CD4-positive, alpha-beta T cell (primary cell): ENCODE results near the gene XPNPEP2. TPM values are rescaled to one million over a fixed set of nuclear protein-coding genes. Genes with fewer than 3 reads are reported as not detected.

Experiments
- ATAC-seq: fragments of 200-7000 bp; cut with Tn5 transposase; one replicate; pipeline ENCODE4 v1.10.0; 2022; ENCODE audit warnings: mild to moderate bottlenecking; ENCODE audit not compliant: poor library complexity
- CTCF ChIA-PET: fragments of 350-600 bp; sonication (Branson Sonifier 250); formaldehyde crosslinking; loops from one replicate; lab custom pipeline; 2021; ENCODE audit warnings: antibody characterized with exemption, inconsistent platforms; lab: Charles Lee
- POLR2A ChIA-PET: fragments of 350-600 bp; sonication (Branson Sonifier 250); formaldehyde crosslinking; loops from one replicate; lab custom pipeline; 2021; ENCODE audit warnings: antibody characterized with exemption, inconsistent platforms; lab: Charles Lee
- DNase-seq, 14 experiments: peaks; one replicate each; pipeline ENCODE4 v3.0.0-alpha.2; 2013 to 2020; ENCODE audit warnings: mixed read lengths in 2 of 14
- H3K27ac ChIP-seq, 2 donors: one replicate each; pipeline versions ENCODE4 v1.5.1 to v1.7.0; 2013; ENCODE audit warnings: low read length in 2 of 2, low read depth in 1 of 2, mild to moderate bottlenecking in 1 of 2
- H3K27me3 ChIP-seq, 2 experiments: 1 replicate in 1 of 2; 2 replicates in 1 of 2; pipeline versions ENCODE4 v1.6.1 to v1.7.0; 2013; ENCODE audit warnings: low read length in 2 of 2, control low read depth in 1 of 2, mild to moderate bottlenecking in 1 of 2, moderate library complexity in 1 of 2; ENCODE audit not compliant: insufficient read depth in 2 of 2, control insufficient read depth in 1 of 2
- H3K36me3 ChIP-seq: one replicate; pipeline ENCODE4 v1.6.1; 2013; ENCODE audit warnings: low read length, control low read depth; ENCODE audit not compliant: insufficient read depth
- H3K4me1 ChIP-seq: one replicate; pipeline ENCODE4 v1.6.1; 2013; ENCODE audit warnings: low read length, control low read depth; ENCODE audit not compliant: insufficient read depth
- H3K4me3 ChIP-seq: one replicate; pipeline ENCODE4 v1.5.1; 2013; ENCODE audit warnings: mild to moderate bottlenecking, low read length, moderate library complexity
- H3K9me3 ChIP-seq, 2 experiments: 1 replicate in 1 of 2; 2 replicates in 1 of 2; pipeline versions ENCODE4 v1.6.1 to v1.7.0; 2013; ENCODE audit warnings: low read length in 2 of 2, mild to moderate bottlenecking in 2 of 2, control low read depth in 1 of 2, moderate library complexity in 1 of 2; ENCODE audit not compliant: control insufficient read depth in 1 of 2, insufficient read depth in 1 of 2
- H3K27ac Mint-ChIP-seq: one replicate; pipeline ENCODE4 v1.8.0; 2020; ENCODE audit warnings: mixed read lengths
- H3K27me3 Mint-ChIP-seq: one replicate; pipeline ENCODE4 v1.8.0; 2021; ENCODE audit warnings: mixed read lengths
- H3K36me3 Mint-ChIP-seq: one replicate; pipeline ENCODE4 v1.8.0; 2021; ENCODE audit warnings: low read depth, mixed read lengths
- H3K4me1 Mint-ChIP-seq: one replicate; pipeline ENCODE4 v1.8.0; 2021; ENCODE audit warnings: low read depth, mixed read lengths
- H3K4me3 Mint-ChIP-seq: one replicate; pipeline ENCODE4 v1.8.0; 2020; ENCODE audit warnings: mild to moderate bottlenecking, mixed read lengths
- H3K9me3 Mint-ChIP-seq: one replicate; pipeline ENCODE4 v1.8.0; 2020; ENCODE audit warnings: mixed read lengths
- intact Hi-C, 2 experiments: fragments of 100-400 bp; cut with DNase I in 1 of 2; cut with micrococcal nuclease in 1 of 2; formaldehyde crosslinking; loops; one replicate each; pipeline versions ENCODE4 v1.15.1 to v1.9.0; 2023 to 2025; cut with DNase I, micrococcal nuclease
- total RNA-seq, 174 experiments: library from RNA in 2 of 174; stranded (reverse) in 2 of 174; gene quantifications; one replicate each; pipeline ENCODE4 v1.2.3 and lab custom pipeline; 2021 to 2026
- TF ChIP-seq, protein P1 (sequence below): fragments of 200-600 bp; IDR thresholded peaks from one replicate; pipeline ENCODE4 v1.8.0; 2022; ENCODE audit warnings: antibody characterized with exemption, mild to moderate bottlenecking

XPNPEP2 gene
- total RNA-seq, 2 experiments from 2014 or later: 0.16 to 0.17 TPM

DNA sequence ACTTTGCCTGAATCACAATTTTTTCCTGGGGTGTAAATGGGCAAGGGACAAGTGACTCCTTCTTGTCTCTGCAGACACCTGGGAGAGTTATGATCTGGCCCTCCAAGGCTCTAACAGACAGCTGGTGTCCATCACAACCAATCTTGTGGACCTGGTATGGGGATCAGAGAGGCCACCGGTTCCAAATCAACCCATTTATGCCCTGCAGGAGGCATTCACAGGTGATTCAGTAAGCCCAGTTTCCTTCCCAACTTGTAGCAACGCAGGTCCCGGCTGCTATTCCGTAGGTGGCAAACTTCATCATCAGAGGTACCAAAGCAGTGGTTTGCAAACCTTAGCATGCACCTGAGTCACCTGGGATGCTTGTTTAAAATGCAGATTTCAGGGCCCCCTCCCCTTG, 8.8 kb downstream of the XPNPEP2 start:
- Mint-ChIP-seq H3K4me3 (no peak overlapping the region), H3K9me3 (no peaks in the 10 kb centered on the region), H3K4me1 (peaks cover 34% of the 10 kb centered on the region), H3K36me3 (no peaks in the 10 kb centered on the region), H3K27ac (no peak overlapping the region), H3K27me3 (no peaks in the 10 kb centered on the region)
- ATAC-seq (no peak), DNase-seq (no peak)
- ChIA-PET CTCF (no interaction called here), POLR2A (no interaction called here)
- TF ChIP-seq, protein P1, sequence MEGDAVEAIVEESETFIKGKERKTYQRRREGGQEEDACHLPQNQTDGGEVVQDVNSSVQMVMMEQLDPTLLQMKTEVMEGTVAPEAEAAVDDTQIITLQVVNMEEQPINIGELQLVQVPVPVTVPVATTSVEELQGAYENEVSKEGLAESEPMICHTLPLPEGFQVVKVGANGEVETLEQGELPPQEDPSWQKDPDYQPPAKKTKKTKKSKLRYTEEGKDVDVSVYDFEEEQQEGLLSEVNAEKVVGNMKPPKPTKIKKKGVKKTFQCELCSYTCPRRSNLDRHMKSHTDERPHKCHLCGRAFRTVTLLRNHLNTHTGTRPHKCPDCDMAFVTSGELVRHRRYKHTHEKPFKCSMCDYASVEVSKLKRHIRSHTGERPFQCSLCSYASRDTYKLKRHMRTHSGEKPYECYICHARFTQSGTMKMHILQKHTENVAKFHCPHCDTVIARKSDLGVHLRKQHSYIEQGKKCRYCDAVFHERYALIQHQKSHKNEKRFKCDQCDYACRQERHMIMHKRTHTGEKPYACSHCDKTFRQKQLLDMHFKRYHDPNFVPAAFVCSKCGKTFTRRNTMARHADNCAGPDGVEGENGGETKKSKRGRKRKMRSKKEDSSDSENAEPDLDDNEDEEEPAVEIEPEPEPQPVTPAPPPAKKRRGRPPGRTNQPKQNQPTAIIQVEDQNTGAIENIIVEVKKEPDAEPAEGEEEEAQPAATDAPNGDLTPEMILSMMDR: no peak
- H3K4me3 ChIP-seq: no peak overlapping the region
- no peak overlapping the region for H3K27ac ChIP-seq
- no peaks in the 10 kb centered on the region for H3K27me3 ChIP-seq
- H3K9me3 ChIP-seq: no peaks in the 10 kb centered on the region
- intact Hi-C loops: no loop called here
- H3K4me1 ChIP-seq: peaks cover 36% of the 10 kb centered on the region
- no peaks in the 10 kb centered on the region for H3K36me3 ChIP-seq

DNA sequence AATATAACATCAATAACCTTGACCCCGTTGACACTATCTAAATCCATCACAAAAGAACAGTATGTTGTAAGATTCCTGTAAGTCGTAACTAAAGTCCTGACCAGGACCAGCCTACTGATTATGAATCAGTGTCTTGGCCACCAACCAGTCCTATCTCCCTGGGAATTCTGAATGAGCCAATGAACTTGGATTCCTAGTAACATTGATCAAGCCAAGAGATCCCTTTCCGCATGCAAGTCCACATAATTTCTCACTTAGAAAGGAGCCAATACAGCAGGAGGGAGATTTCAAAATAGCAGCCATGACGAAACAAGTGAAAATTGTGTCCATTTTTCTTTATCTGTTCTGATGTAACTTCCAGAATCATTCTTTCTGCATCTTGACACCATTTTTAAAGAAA, 9.5 kb downstream of the XPNPEP2 start:
- ChIA-PET CTCF (no interaction called here), POLR2A (no interaction called here)
- H3K4me3 ChIP-seq: no peak overlapping the region
- no peaks in the 10 kb centered on the region for H3K27me3 Mint-ChIP-seq
- ATAC-seq: no peak
- no peaks in the 10 kb centered on the region for H3K9me3 Mint-ChIP-seq
- H3K36me3 ChIP-seq: no peaks in the 10 kb centered on the region
- no peaks in the 10 kb centered on the region for H3K9me3 ChIP-seq
- H3K4me1 ChIP-seq: peaks cover 29% of the 10 kb centered on the region
- no peaks in the 10 kb centered on the region for H3K27me3 ChIP-seq
- no peaks in the 10 kb centered on the region for H3K36me3 Mint-ChIP-seq
- no peak for DNase-seq
- intact Hi-C loops: no loop called here
- TF ChIP-seq, protein P1: no peak
- H3K4me3 Mint-ChIP-seq: no peak overlapping the region
- H3K27ac ChIP-seq: no peak overlapping the region
- H3K27ac Mint-ChIP-seq: no peak overlapping the region
- H3K4me1 Mint-ChIP-seq: peaks cover 26% of the 10 kb centered on the region

DNA sequence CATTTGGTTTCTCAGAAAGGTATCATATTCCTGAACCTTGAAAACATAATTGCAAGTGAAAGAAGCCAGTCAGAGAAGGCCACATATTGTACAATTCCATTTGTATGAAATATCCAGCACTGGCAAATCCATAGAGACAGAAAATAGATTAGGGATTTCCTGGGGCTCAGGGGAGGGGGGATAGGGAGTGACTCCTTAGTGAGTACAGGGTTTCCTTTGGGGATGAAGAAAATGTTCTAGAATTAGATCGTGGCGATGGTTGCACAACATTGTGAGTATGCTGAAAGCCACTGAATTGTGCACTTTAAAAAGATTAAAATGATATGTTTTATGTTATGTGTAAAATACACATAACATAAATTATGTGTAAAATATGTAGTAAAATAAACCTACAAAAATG, 10.3 kb downstream of the XPNPEP2 start:
- no peak overlapping the region for H3K4me3 Mint-ChIP-seq
- peaks cover 22% of the 10 kb centered on the region for H3K4me1 ChIP-seq
- no peak for DNase-seq
- ATAC-seq: no peak
- no peaks in the 10 kb centered on the region for H3K27me3 ChIP-seq
- TF ChIP-seq, protein P1: no peak
- CTCF ChIA-PET: no interaction called here
- no peaks in the 10 kb centered on the region for H3K36me3 ChIP-seq
- H3K4me1 Mint-ChIP-seq: peaks cover 25% of the 10 kb centered on the region
- H3K27me3 Mint-ChIP-seq: no peaks in the 10 kb centered on the region
- H3K27ac Mint-ChIP-seq: no peak overlapping the region
- H3K9me3 ChIP-seq: no peaks in the 10 kb centered on the region
- intact Hi-C loops: no loop called here
- no peak overlapping the region for H3K27ac ChIP-seq
- H3K4me3 ChIP-seq: no peak overlapping the region
- POLR2A ChIA-PET: no interaction called here
- no peaks in the 10 kb centered on the region for H3K9me3 Mint-ChIP-seq
- H3K36me3 Mint-ChIP-seq: no peaks in the 10 kb centered on the region
